Fibroblast of mammary gland (primary cell): ENCODE results near the gene DNAH9.

Experiments
- DNase-seq: peaks from one replicate; pipeline ENCODE4 v3.0.0-alpha.2; 2010; ENCODE audit warnings: low read depth
- H3K4me3 ChIP-seq: 2 replicates; pipeline ENCODE4 v1.5.1; 2011; ENCODE audit warnings: low read depth, mild to moderate bottlenecking, low read length, moderate library complexity; ENCODE audit not compliant: control insufficient read depth
- TF ChIP-seq, protein P1 (sequence below): conservative IDR thresholded peaks from 2 replicates; pipeline ENCODE4 v1.5.1; 2011; ENCODE audit warnings: low read depth, low read length, inconsistent platforms; ENCODE audit not compliant: control insufficient read depth, insufficient read depth

DNAH9 gene

DNA sequence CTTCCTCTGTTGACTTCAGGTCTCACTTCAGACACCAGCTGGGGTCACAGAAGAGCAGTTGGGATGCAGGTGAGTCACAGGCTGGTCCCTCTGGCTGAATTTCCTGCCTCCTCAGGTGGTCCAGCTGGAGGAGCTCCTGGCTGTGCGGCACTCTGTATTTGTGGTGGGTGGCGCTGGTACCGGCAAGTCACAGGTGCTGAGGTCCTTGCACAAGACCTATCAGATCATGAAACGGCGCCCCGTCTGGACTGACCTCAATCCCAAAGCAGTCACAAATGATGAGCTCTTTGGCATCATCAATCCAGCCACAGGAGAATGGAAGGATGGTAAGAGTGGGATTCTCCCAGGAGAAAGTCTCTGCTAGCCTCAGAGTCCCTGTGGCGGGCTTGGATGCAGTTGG is 149.2 kb downstream of the DNAH9 start:
- TF ChIP-seq, protein P1, sequence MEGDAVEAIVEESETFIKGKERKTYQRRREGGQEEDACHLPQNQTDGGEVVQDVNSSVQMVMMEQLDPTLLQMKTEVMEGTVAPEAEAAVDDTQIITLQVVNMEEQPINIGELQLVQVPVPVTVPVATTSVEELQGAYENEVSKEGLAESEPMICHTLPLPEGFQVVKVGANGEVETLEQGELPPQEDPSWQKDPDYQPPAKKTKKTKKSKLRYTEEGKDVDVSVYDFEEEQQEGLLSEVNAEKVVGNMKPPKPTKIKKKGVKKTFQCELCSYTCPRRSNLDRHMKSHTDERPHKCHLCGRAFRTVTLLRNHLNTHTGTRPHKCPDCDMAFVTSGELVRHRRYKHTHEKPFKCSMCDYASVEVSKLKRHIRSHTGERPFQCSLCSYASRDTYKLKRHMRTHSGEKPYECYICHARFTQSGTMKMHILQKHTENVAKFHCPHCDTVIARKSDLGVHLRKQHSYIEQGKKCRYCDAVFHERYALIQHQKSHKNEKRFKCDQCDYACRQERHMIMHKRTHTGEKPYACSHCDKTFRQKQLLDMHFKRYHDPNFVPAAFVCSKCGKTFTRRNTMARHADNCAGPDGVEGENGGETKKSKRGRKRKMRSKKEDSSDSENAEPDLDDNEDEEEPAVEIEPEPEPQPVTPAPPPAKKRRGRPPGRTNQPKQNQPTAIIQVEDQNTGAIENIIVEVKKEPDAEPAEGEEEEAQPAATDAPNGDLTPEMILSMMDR: no peak
- H3K4me3 ChIP-seq: no peak overlapping the region
- no peak for DNase-seq

DNA sequence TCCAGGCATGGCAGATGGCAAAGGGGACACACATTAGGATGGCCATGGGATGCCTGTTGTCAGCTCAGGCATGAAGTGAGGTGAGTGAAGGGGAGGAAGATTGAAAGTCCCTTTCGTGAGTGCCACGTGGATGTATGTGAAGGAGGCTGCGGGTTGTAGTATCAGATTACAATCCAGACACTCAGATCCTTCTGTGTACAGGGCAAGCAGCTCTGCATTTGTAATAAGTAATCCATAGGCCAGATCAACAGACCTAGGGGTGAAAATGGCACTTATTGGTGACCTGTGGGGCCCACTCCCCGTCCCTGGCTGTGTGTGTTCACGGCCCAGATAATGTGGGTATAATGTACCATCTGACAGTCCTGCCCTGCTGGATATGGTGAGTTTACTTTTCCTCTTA is 159.5 kb downstream of the DNAH9 start:
- no peak for DNase-seq
- no peak overlapping the region for H3K4me3 ChIP-seq
- TF ChIP-seq, protein P1: no peak

DNA sequence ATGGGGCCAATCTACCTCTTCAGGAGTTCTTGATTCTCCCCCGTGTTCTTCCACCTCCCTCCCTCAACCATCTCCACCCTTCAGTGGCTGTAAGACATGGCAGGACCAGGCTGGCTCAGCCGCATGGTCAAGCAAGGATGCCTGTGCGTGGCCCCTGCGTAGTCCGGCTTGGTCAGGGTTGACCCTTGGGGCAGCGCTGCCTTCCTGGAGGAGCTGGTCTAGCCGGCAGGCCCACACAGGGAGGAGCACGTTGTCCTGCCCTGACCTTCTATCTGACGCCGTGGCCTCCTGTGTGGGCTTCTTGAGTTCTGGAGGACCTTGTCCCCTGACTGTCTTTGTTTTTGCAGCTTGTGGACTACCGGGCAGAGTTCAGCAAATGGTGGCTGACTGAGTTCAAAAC is 169.8 kb downstream of the DNAH9 start:
- TF ChIP-seq, protein P1: no peak
- no peak for DNase-seq
- no peak overlapping the region for H3K4me3 ChIP-seq

DNA sequence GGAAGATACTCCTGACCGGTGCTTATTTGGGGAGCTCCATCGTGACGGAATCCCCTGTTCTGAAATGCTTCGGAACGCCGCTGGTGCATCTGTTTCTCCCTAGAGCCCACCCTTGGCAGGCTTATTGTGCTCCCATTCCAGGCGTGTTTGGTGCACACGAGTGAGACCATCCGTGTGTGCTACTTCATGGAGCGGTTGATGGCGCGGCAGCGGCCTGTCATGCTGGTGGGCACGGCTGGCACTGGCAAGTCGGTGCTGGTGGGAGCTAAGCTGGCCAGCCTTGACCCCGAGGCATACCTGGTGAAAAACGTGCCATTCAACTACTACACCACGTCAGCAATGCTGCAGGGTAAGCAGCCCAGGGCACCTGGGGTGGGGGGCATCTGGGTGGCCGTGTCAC is 170.7 kb downstream of the DNAH9 start:
- TF ChIP-seq, protein P1: no peak
- no peak overlapping the region for H3K4me3 ChIP-seq
- no peak for DNase-seq

DNA sequence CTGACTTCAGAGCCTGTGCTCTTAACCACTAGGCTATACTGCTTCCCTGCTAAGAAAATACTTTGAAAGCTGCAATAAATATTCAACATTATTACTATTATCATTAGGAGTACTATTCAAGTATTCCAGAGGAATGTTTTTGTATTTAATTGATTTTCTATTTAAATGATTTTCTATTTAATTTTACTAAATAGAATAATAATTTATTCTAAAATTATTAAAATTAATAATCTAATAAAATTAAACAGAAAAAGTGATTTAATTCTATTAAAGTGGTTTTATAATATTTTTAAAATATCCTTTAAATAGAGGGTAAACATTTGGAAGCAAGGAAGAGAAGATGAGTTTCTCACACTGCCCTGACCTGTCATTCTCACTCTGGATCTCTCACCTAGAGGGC is 173.8 kb downstream of the DNAH9 start:
- TF ChIP-seq, protein P1: no peak
- no peak for DNase-seq
- H3K4me3 ChIP-seq: no peak overlapping the region

DNA sequence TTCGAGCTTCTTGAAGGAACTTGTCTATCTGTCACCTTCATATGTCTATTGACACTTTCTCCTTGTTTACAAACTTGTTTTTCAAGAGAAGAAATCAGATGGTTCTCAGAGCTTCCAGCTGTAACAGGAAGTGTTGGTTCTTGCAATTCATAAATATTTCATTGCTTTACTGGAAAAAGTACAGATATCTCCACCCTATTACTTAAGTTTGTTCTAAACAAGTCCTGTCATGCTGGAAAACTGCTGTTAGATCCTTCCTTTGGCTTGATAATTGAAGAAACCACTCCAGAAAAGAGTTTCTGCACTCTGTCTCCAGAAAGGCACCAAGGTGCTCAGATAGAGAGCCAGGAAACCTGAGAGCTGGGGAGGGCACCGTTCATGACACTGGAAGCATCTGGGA is 181.6 kb downstream of the DNAH9 start:
- no peak for DNase-seq
- TF ChIP-seq, protein P1: no peak
- no peak overlapping the region for H3K4me3 ChIP-seq

DNA sequence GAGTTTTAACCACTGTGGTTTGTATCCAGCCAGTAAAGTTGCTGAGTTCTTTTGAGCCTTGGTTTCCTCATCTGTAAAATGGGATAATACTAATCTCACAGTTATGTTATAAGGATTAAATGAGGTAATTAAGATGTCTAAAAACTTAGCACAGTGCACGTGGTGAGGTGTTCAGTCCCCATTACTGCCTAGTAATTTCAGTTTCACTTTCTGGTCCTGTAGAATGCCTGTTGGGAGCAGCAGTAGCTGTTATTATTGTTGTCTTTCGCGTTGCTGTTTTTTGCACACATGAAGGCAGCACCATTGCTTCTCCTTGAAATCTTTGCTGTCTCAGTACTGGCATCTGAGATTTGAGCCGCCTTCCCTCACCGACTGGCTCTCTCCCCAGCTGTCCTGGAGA is 182.4 kb downstream of the DNAH9 start:
- DNase-seq: no peak
- no peak overlapping the region for H3K4me3 ChIP-seq
- TF ChIP-seq, protein P1: no peak
